Measurements from ENCODE around the gene SNTB2. TPM values are rescaled to one million over a fixed set of nuclear protein-coding genes. Genes with fewer than 3 reads are reported as not detected.
A peak's percentile ranks its signal among the peaks of the same experiment; 100 is the strongest.

The SNTB2 gene
- polyA plus RNA-seq, 1 donor from 2014 or later, result 3.8 TPM

GRCh38 chr16:69330286-69331109 lies 143.5 kb downstream of the SNTB2 start, which contains the start of gene PDF:
TSS of gene PDF (minus strand) at chr16:69330588. CDS start at chr16:69330570, 18 bp downstream.
- no peaks in the 10 kb centered on the region for H3K9me3 Mint-ChIP-seq
- peak within 1 kb of the TSS; percentile 79 to 91 (median 86) for H3K4me3 Mint-ChIP-seq
- peaks cover 14 to 36% (median 26%) of the 10 kb centered on the region in 3 donors for H3K4me1 Mint-ChIP-seq
- peak within 1 kb of the TSS; percentile 63 to 69 (median 68) for H3K27ac Mint-ChIP-seq
- no peaks in the 10 kb centered on the region for H3K36me3 Mint-ChIP-seq
- no peaks in the 10 kb centered on the region for H3K27me3 Mint-ChIP-seq

GRCh38 chr16:69334696-69335095 lies 147.7 kb downstream of the SNTB2 start:
- Mint-ChIP-seq H3K36me3 (peaks cover 6% of the 10 kb centered on the region), H3K27ac (peak overlapping the region in 1 of 3 donors; percentile 69), H3K9me3 (no peaks in the 10 kb centered on the region), H3K4me1 (peaks cover 22 to 30% (median 25%) of the 10 kb centered on the region in 3 donors), H3K4me3 (peak overlapping the region in 1 of 4 donors; percentile 80), H3K27me3 (no peaks in the 10 kb centered on the region)

- Mint-ChIP-seq H3K27ac (peak overlapping the region; percentile 79 to 97 (median 86)), H3K36me3 (peaks cover 8% of the 10 kb centered on the region), H3K4me1 (peaks cover 25 to 35% (median 31%) of the 10 kb centered on the region in 3 donors), H3K9me3 (no peaks in the 10 kb centered on the region), H3K27me3 (no peaks in the 10 kb centered on the region), H3K4me3 (peak overlapping the region; percentile 95 to 99 (median 98))
These were observed 151.8 kb downstream of the SNTB2 start for GRCh38 chr16:69338557-69339288.

- Mint-ChIP-seq H3K9me3 (no peaks in the 10 kb centered on the region), H3K4me3 (peak within 1 kb of the TSS; percentile 95 to 99 (median 98)), H3K36me3 (peaks cover 8% of the 10 kb centered on the region), H3K4me1 (peaks cover 24 to 35% (median 30%) of the 10 kb centered on the region in 3 donors), H3K27ac (peak within 1 kb of the TSS; percentile 79 to 97 (median 86)), H3K27me3 (no peaks in the 10 kb centered on the region)
These were observed 152.5 kb downstream of the SNTB2 start, which contains the start of the genes COG8 and NIP7 for GRCh38 chr16:69339289-69340094. TSS of gene COG8 (minus strand) at chr16:69339564. CDS start at chr16:69339552, 12 bp downstream. TSS of gene NIP7 (plus strand) at chr16:69339772. CDS start at chr16:69339830, 58 bp downstream.

- peak overlapping the region; percentile 79 to 97 (median 86) for H3K27ac Mint-ChIP-seq
- H3K4me3 Mint-ChIP-seq, result peak overlapping the region; percentile 95 to 99 (median 98)
- no peaks in the 10 kb centered on the region for H3K9me3 Mint-ChIP-seq
- no peaks in the 10 kb centered on the region for H3K27me3 Mint-ChIP-seq
- peaks cover 8% of the 10 kb centered on the region for H3K36me3 Mint-ChIP-seq
- H3K4me1 Mint-ChIP-seq, result peaks cover 26 to 35% (median 30%) of the 10 kb centered on the region in 3 donors
These were observed 153.2 kb downstream of the SNTB2 start for GRCh38 chr16:69340095-69340644.

GRCh38 chr16:69344171-69344570 lies 157.2 kb downstream of the SNTB2 start:
- Mint-ChIP-seq H3K27me3 (no peaks in the 10 kb centered on the region), H3K36me3 (peaks cover 4% of the 10 kb centered on the region), H3K4me3 (no peak overlapping the region), H3K9me3 (no peaks in the 10 kb centered on the region), H3K4me1 (peaks cover 22 to 31% (median 24%) of the 10 kb centered on the region in 3 donors), H3K27ac (no peak overlapping the region)

- peaks cover 14 to 20% (median 15%) of the 10 kb centered on the region in 3 donors for H3K4me1 Mint-ChIP-seq
- H3K4me3 Mint-ChIP-seq, result peak overlapping the region; percentile 13 to 67 (median 52)
- H3K27ac Mint-ChIP-seq, result peak overlapping the region in 2 of 3 donors; percentile 17 to 67
- H3K27me3 Mint-ChIP-seq, result no peaks in the 10 kb centered on the region
- no peaks in the 10 kb centered on the region for H3K9me3 Mint-ChIP-seq
- peaks cover 3% of the 10 kb centered on the region for H3K36me3 Mint-ChIP-seq
These were observed 159.0 kb downstream of the SNTB2 start for GRCh38 chr16:69345923-69346322.

- peak overlapping the region in 1 of 3 donors; percentile 17 for H3K27ac Mint-ChIP-seq
- no peaks in the 10 kb centered on the region for H3K27me3 Mint-ChIP-seq
- H3K4me1 Mint-ChIP-seq, result peaks cover 11 to 14% (median 13%) of the 10 kb centered on the region in 3 donors
These were observed 159.7 kb downstream of the SNTB2 start for GRCh38 chr16:69346683-69347082.

GRCh38 chr16:69348222-69348621 lies 161.3 kb downstream of the SNTB2 start:
- H3K4me1 Mint-ChIP-seq, result peaks cover 9 to 15% (median 11%) of the 10 kb centered on the region in 3 donors

More at GRCh38 chr16:69346683-69347082, 159.7 kb downstream of the SNTB2 start:
- H3K9me3 Mint-ChIP-seq, result no peaks in the 10 kb centered on the region
- H3K4me3 Mint-ChIP-seq, result no peak overlapping the region
- H3K36me3 Mint-ChIP-seq, result peaks cover 3% of the 10 kb centered on the region

GRCh38 chr16:69349536-69349935 lies 162.6 kb downstream of the SNTB2 start:
- Mint-ChIP-seq H3K27ac (peak overlapping the region in 1 of 3 donors; percentile 55), H3K27me3 (no peaks in the 10 kb centered on the region), H3K4me1 (peaks cover 7 to 16% (median 11%) of the 10 kb centered on the region in 3 donors), H3K36me3 (peaks cover 3% of the 10 kb centered on the region), H3K9me3 (no peaks in the 10 kb centered on the region), H3K4me3 (no peak overlapping the region)

More at GRCh38 chr16:69348222-69348621, 161.3 kb downstream of the SNTB2 start:
- no peaks in the 10 kb centered on the region for H3K27me3 Mint-ChIP-seq
- no peaks in the 10 kb centered on the region for H3K9me3 Mint-ChIP-seq
- no peak overlapping the region for H3K4me3 Mint-ChIP-seq
- H3K36me3 Mint-ChIP-seq, result peaks cover 3% of the 10 kb centered on the region
- H3K27ac Mint-ChIP-seq, result no peak overlapping the region

GRCh38 chr16:69350536-69351133 lies 163.7 kb downstream of the SNTB2 start:
- Mint-ChIP-seq H3K9me3 (no peaks in the 10 kb centered on the region), H3K4me1 (peaks cover 6 to 12% (median 10%) of the 10 kb centered on the region in 3 donors), H3K4me3 (no peak overlapping the region), H3K27ac (no peak overlapping the region), H3K36me3 (peaks cover 5% of the 10 kb centered on the region), H3K27me3 (no peaks in the 10 kb centered on the region)

- H3K36me3 Mint-ChIP-seq, result peaks cover 5% of the 10 kb centered on the region
- H3K4me1 Mint-ChIP-seq, result peaks cover 0 to 4% (median 3%) of the 10 kb centered on the region in 3 donors
- no peaks in the 10 kb centered on the region for H3K9me3 Mint-ChIP-seq
- no peaks in the 10 kb centered on the region for H3K27me3 Mint-ChIP-seq
- no peak within 1 kb of the TSS for H3K4me3 Mint-ChIP-seq
- H3K27ac Mint-ChIP-seq, result peak within 1 kb of the TSS in 1 of 3 donors; percentile 31
These were observed 164.5 kb downstream of the SNTB2 start, which contains the start of gene TMED6 for GRCh38 chr16:69351309-69352027. TSS of gene TMED6 (minus strand) at chr16:69351786. CDS start at chr16:69351753, 33 bp downstream.
